AG09319 (cell line): ENCODE results near the gene FAR2.
"Not testable (repeated sequence)": the region's sequence is repeated elsewhere in the genome, so short reads cannot be mapped to it uniquely, and the experiment has no call there.

Source experiments
- DNase-seq: peaks from one replicate; pipeline ENCODE4 v3.0.0-alpha.2; 2010; ENCODE audit warnings: low read depth; ENCODE audit errors: extremely low read depth
- CTCF ChIP-seq: IDR thresholded peaks from 2 replicates; pipeline ENCODE4 v1.5.1; 2011; ENCODE audit warnings: low read depth, mild to moderate bottlenecking, inconsistent platforms, low read length, moderate library complexity

FAR2 gene

GRCh38 chr12:29249930-29250329, 100.9 kb downstream of the FAR2 start:
- DNase-seq = no peak
- TF ChIP-seq CTCF = no peak

- no peak for DNase-seq
These were observed 105.0 kb downstream of the FAR2 start for GRCh38 chr12:29253906-29254625.

DNA sequence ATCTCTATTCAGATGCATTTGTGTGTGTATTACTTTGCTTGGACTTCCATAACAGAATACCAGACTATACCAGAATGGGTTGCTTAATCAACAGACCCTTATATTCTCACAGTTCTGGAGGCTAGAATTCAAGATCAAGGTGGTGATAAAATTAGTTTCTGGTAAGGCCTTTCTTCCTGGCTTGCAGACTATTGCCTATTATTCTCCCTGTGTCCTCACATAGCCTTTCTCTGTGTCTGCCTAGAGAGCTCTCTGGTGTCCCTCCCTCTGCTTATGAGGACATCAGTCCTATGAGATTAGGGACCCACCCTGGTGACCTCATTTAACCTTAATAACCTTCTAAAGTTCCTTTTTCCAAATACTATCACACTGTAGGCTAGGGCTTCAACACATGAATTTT, 106.0 kb downstream of the FAR2 start:
- no peak for DNase-seq
- no peak for TF ChIP-seq CTCF

More at GRCh38 chr12:29253906-29254625, 105.0 kb downstream of the FAR2 start:
- no peak for TF ChIP-seq CTCF

- TF ChIP-seq CTCF = no peak
- DNase-seq = no peak
These were observed 107.5 kb downstream of the FAR2 start for GRCh38 chr12:29256598-29256997.

GRCh38 chr12:29257687-29258086, 108.6 kb downstream of the FAR2 start:
- not testable (repeated sequence) for DNase-seq

- no peak for DNase-seq
- no peak for TF ChIP-seq CTCF
These were observed 115.3 kb downstream of the FAR2 start for GRCh38 chr12:29264424-29264823.

DNA sequence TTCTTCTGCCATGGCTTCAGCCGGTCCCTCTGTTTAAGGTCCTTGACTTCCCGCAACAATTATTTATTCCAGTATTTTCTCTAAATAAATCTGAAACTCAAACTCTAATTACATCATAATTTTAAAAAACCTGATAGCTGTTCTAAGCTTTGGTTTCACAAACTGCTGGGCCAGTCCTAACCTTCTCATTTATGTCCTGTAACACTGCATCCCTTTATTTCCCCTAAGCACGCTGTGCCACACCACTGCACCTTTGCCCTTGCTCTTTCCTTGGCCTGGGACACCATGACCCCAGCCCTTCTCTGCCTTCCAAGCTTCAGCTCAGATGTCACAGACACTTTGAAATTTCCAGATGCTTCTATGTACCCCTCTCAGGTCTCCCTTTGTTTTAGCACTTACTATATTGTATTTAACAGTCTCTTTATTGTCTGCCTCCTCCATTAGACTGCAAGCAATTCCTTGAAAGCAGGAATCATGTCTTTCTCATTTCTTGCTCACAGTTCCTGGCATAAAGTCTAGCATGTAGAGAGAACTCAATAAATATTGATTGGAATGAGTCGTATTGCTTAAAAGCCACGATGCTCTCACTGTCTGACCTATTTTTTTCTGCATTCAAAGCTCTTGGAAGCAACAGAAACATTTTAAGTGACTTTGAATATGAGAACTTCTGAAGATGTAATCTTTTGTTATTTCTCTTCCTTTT, 120.8 kb downstream of the FAR2 start:
- no peak for DNase-seq
- TF ChIP-seq CTCF = no peak
